Neutrophil (primary cell): ENCODE data around the gene FAHD1.
A peak's percentile ranks its signal among the peaks of the same experiment; 100 is the strongest.

ENCODE experiments used
- H3K27ac ChIP-seq: fragments of 200-600 bp; sonication (generic); 2 replicates; pipeline ENCODE4 v1.5.1; 2016; ENCODE audit warnings: mild to moderate bottlenecking, moderate library complexity
- H3K27me3 ChIP-seq: fragments of 200-600 bp; sonication (generic); 2 replicates; pipeline ENCODE4 v1.6.0; 2016; ENCODE audit warnings: mild to moderate bottlenecking
- H3K36me3 ChIP-seq: fragments of 200-600 bp; sonication (generic); 2 replicates; pipeline ENCODE4 v1.5.1; 2017
- H3K4me1 ChIP-seq, 2 experiments: fragments of 200-600 bp in 1 of 2; sonication (generic) in 1 of 2; 1 replicate in 1 of 2; 2 replicates in 1 of 2; pipeline versions ENCODE4 v1.5.1 to v1.6.1; 2013 to 2016; ENCODE audit warnings: low read depth in 1 of 2, low read length in 1 of 2, mild to moderate bottlenecking in 1 of 2, moderate library complexity in 1 of 2; ENCODE audit not compliant: control insufficient read depth in 1 of 2, insufficient read depth in 1 of 2
- H3K4me3 ChIP-seq, 2 experiments: fragments of 200-600 bp in 1 of 2; sonication (generic) in 1 of 2; 1 replicate in 1 of 2; 2 replicates in 1 of 2; pipeline ENCODE4 v1.5.1; 2013 to 2016; ENCODE audit warnings: low read depth in 1 of 2, low read length in 1 of 2, mild to moderate bottlenecking in 1 of 2, moderate library complexity in 1 of 2
- H3K9me3 ChIP-seq: fragments of 200-600 bp; sonication (generic); 2 replicates; pipeline ENCODE4 v1.5.1; 2016
- CTCF ChIP-seq: fragments of 200-600 bp; sonication (generic); IDR thresholded peaks from 2 replicates; pipeline ENCODE4 v1.5.1; 2016; ENCODE audit warnings: antibody characterized with exemption

Gene FAHD1

GRCh38 chr16:1779741-1780676, 47.0 kb upstream of the FAHD1 start:
- Histone ChIP-seq H3K36me3 (peaks cover 61% of the 10 kb centered on the region), H3K9me3 (no peaks in the 10 kb centered on the region), H3K4me1 (peaks cover 26% of the 10 kb centered on the region in 2 experiments), H3K27me3 (no peaks in the 10 kb centered on the region), H3K4me3 (no peak overlapping the region), H3K27ac (peak overlapping the region; percentile 2)
- no peak for TF ChIP-seq CTCF

DNA sequence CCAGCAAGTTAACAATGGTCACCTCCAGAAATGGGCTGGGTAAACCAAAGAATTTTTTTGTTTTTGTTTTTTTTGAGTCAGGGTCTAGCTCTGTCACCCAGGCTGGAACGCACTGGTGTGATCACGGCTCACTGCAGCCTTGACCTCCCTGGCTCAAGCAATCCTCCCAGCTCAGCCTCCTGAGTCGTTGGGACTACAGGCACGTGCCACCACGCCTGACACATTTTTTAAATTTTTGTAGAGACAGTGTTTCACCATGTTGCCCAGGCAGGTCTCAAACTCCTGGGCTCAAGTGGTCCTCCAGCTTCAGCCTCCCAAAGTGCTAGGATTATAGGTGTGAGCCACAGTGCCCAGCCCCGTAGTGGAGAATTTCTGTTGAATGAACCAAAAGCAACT, 46.3 kb upstream of the FAHD1 start:
- peak overlapping the region; percentile 94 for H3K27ac ChIP-seq
- H3K4me1 ChIP-seq = peaks cover 23 to 26% of the 10 kb centered on the region in 2 experiments
- H3K4me3 ChIP-seq = no peak overlapping the region
- no peaks in the 10 kb centered on the region for H3K9me3 ChIP-seq
- no peaks in the 10 kb centered on the region for H3K27me3 ChIP-seq
- H3K36me3 ChIP-seq = peaks cover 54% of the 10 kb centered on the region
- no peak for TF ChIP-seq CTCF

- Histone ChIP-seq H3K27ac (peak overlapping the region; percentile 94), H3K4me3 (peak overlapping the region; percentile 75 to 77), H3K4me1 (peaks cover 23 to 26% of the 10 kb centered on the region in 2 experiments), H3K36me3 (peaks cover 48% of the 10 kb centered on the region), H3K9me3 (no peaks in the 10 kb centered on the region), H3K27me3 (no peaks in the 10 kb centered on the region)
- TF ChIP-seq CTCF = no peak
These were observed 45.8 kb upstream of the FAHD1 start for GRCh38 chr16:1781254-1781653.

- peak overlapping the region; percentile 94 for H3K27ac ChIP-seq
- H3K4me3 ChIP-seq = peak overlapping the region; percentile 75 to 77
- peaks cover 47% of the 10 kb centered on the region for H3K36me3 ChIP-seq
- H3K9me3 ChIP-seq = no peaks in the 10 kb centered on the region
- H3K4me1 ChIP-seq = peaks cover 23 to 26% of the 10 kb centered on the region in 2 experiments
- no peaks in the 10 kb centered on the region for H3K27me3 ChIP-seq
- no peak for TF ChIP-seq CTCF
These were observed 45.1 kb upstream of the FAHD1 start for GRCh38 chr16:1781758-1782407.

- peak; percentile 48 for TF ChIP-seq CTCF
- no peaks in the 10 kb centered on the region for H3K9me3 ChIP-seq
- H3K27me3 ChIP-seq = no peaks in the 10 kb centered on the region
- H3K4me1 ChIP-seq = peaks cover 23 to 26% of the 10 kb centered on the region in 2 experiments
- H3K4me3 ChIP-seq = peak within 1 kb of the TSS; percentile 75 to 77
- H3K36me3 ChIP-seq = peaks cover 47% of the 10 kb centered on the region
- peak within 1 kb of the TSS; percentile 94 for H3K27ac ChIP-seq
These were observed 44.4 kb upstream of the FAHD1 start, which contains the start of the genes NUBP2 and SPSB3 for GRCh38 chr16:1782408-1783264. TSS of gene NUBP2 (plus strand) at chr16:1782960. CDS start at chr16:1783021, 61 bp downstream. TSS of gene SPSB3 (minus strand) at chr16:1782571. CDS start at chr16:1781483, 1,088 bp downstream.
